SK-N-SH treated with all-trans-retinoic acid at 6 μM for 48 hours (cell line): Measurements from ENCODE around the gene P2RY8.

Experiments
- CSDC2 ChIP-seq: fragments of 250-450 bp; sonication (Bioruptor Pico); IDR thresholded peaks from 2 replicates; pipeline ENCODE4 v1.5.0; 2020; ENCODE audit warnings: mild to moderate bottlenecking, moderate library complexity
- ESRRG ChIP-seq: fragments of 250-450 bp; sonication (Bioruptor Pico); IDR thresholded peaks from 2 replicates; pipeline ENCODE4 v1.6.1; 2021; ENCODE audit warnings: mild to moderate bottlenecking
- PPARA ChIP-seq: fragments of 250-450 bp; sonication (Bioruptor Pico); IDR thresholded peaks from 2 replicates; pipeline ENCODE4 v1.5.0; 2020; ENCODE audit warnings: mild to moderate bottlenecking, borderline replicate concordance
- ZFP30 ChIP-seq: fragments of 450-650 bp; formaldehyde crosslinking; IDR thresholded peaks from 2 replicates; pipeline ENCODE4 v1.5.0; 2022; ENCODE audit warnings: mild to moderate bottlenecking, moderate library complexity
- TF ChIP-seq, protein P1 (sequence below): fragments of 250-450 bp; sonication (Bioruptor Pico); IDR thresholded peaks from 2 replicates; pipeline ENCODE4 v1.5.0; 2020; ENCODE audit warnings: mild to moderate bottlenecking, moderate library complexity
- TF ChIP-seq, protein P2 (sequence below): fragments of 250-450 bp; sonication (Bioruptor Pico); IDR thresholded peaks from 2 replicates; pipeline ENCODE4 v1.8.0; 2020; ENCODE audit warnings: mild to moderate bottlenecking, moderate library complexity, borderline replicate concordance

DNA sequence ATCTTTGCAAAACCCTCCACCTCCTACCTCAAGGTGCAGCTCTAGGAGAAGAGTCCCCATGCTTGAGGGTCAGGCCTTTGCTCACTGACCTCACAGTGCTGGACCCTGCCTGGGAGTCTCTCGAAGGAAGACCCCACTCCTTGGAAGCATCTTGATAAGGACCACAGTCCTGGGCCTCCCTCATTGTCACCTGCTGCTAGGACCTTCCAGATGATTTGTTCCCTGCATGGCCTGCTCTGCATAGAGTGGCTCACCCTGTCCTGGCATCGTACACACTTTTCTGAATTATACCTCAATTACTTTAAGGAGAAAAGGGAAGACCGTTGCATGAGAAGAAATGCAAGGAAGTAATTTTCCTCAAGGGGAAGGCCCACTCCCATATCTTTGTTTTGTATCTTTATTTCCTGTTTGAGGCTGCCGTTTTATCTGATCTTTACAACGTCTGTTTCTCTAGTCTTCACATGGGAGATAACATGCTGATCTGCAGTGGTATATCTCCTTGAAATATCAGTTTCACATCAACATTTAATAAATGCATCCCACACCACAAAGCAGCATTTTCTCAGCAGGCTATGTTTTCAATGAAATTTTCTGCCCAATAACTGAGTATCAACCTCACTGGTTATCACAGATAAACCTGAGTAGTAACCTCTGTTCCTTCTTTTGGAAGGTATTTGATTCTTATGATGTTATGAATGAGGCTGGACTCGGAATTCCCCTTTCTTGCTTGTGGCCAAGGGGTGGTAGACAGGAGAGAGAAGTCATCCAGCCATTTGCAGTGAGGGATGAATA lies 39.4 kb upstream of the P2RY8 start:
- TF ChIP-seq ZFP30 (CRISPR knock-in tag): no peak
- no peak for TF ChIP-seq CSDC2
- TF ChIP-seq, protein P1, sequence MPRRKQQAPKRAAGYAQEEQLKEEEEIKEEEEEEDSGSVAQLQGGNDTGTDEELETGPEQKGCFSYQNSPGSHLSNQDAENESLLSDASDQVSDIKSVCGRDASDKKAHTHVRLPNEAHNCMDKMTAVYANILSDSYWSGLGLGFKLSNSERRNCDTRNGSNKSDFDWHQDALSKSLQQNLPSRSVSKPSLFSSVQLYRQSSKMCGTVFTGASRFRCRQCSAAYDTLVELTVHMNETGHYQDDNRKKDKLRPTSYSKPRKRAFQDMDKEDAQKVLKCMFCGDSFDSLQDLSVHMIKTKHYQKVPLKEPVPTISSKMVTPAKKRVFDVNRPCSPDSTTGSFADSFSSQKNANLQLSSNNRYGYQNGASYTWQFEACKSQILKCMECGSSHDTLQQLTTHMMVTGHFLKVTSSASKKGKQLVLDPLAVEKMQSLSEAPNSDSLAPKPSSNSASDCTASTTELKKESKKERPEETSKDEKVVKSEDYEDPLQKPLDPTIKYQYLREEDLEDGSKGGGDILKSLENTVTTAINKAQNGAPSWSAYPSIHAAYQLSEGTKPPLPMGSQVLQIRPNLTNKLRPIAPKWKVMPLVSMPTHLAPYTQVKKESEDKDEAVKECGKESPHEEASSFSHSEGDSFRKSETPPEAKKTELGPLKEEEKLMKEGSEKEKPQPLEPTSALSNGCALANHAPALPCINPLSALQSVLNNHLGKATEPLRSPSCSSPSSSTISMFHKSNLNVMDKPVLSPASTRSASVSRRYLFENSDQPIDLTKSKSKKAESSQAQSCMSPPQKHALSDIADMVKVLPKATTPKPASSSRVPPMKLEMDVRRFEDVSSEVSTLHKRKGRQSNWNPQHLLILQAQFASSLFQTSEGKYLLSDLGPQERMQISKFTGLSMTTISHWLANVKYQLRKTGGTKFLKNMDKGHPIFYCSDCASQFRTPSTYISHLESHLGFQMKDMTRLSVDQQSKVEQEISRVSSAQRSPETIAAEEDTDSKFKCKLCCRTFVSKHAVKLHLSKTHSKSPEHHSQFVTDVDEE (CRISPR knock-in tag): no peak
- TF ChIP-seq, protein P2, sequence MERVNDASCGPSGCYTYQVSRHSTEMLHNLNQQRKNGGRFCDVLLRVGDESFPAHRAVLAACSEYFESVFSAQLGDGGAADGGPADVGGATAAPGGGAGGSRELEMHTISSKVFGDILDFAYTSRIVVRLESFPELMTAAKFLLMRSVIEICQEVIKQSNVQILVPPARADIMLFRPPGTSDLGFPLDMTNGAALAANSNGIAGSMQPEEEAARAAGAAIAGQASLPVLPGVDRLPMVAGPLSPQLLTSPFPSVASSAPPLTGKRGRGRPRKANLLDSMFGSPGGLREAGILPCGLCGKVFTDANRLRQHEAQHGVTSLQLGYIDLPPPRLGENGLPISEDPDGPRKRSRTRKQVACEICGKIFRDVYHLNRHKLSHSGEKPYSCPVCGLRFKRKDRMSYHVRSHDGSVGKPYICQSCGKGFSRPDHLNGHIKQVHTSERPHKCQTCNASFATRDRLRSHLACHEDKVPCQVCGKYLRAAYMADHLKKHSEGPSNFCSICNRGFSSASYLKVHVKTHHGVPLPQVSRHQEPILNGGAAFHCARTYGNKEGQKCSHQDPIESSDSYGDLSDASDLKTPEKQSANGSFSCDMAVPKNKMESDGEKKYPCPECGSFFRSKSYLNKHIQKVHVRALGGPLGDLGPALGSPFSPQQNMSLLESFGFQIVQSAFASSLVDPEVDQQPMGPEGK: no peak
- no peak for TF ChIP-seq PPARA
- no peak for TF ChIP-seq ESRRG (CRISPR knock-in tag)
